GM18520 (cell line): ENCODE measurements around the gene USP17L5.
"Not testable (repeated sequence)": the region's sequence is repeated elsewhere in the genome, so short reads cannot be mapped to it uniquely, and the experiment has no call there.

Experiments
- ATAC-seq: cut with Tn5 transposase; IDR thresholded peaks from one replicate; pipeline ENCODE4 v1.9.1; 2021; ENCODE audit not compliant: unreplicated experiment

Gene USP17L5

GRCh38 chr4:9339103-9339502 lies at the start of gene USP17L5:
TSS of gene USP17L5 (plus strand) at chr4:9339403. CDS start at chr4:9339403, 0 bp downstream.
- ATAC-seq = not testable (repeated sequence)

GRCh38 chr4:9324191-9324590 lies 15.0 kb upstream of the USP17L5 start:
- ATAC-seq = not testable (repeated sequence)

DNA sequence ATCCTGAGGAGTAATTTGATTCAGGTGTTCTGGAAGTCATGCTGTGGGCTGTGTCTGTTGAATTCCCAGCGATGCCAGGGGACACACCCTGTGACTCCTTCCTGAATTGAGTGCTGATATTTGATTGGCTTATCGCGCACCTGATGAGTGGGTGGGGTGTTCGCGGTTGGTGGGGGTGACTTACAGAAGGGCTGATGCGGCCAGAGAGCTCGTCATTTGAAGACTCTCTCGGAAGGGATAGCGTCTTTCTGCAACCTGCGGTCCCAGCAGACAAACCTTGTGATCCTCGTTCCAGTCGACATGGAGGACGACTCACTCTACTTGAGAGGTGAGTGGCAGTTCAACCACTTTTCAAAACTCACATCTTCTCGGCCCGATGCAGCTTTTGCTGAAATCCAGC lies 14.3 kb upstream of the USP17L5 start, which contains the start of gene USP17L24:
USP17L24 (plus strand) TSS at position 301 of the 400 bp plus-strand sequence; CDS start at position 301, 0 bp downstream.
- not testable (repeated sequence) for ATAC-seq

DNA sequence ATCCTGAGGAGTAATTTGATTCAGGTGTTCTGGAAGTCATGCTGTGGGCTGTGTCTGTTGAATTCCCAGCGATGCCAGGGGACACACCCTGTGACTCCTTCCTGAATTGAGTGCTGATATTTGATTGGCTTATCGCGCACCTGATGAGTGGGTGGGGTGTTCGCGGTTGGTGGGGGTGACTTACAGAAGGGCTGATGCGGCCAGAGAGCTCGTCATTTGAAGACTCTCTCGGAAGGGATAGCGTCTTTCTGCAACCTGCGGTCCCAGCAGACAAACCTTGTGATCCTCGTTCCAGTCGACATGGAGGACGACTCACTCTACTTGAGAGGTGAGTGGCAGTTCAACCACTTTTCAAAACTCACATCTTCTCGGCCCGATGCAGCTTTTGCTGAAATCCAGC lies 9.6 kb upstream of the USP17L5 start, which contains the start of gene USP17L25:
USP17L25 (plus strand) TSS at position 301 of the 400 bp plus-strand sequence; CDS start at position 301, 0 bp downstream.
- not testable (repeated sequence) for ATAC-seq

- ATAC-seq = not testable (repeated sequence)
These were observed 4.8 kb upstream of the USP17L5 start, which contains the start of gene USP17L26 for GRCh38 chr4:9334358-9334757. TSS of gene USP17L26 (plus strand) at chr4:9334658. CDS start at chr4:9334658, 0 bp downstream.

- ATAC-seq = not testable (repeated sequence)
These were observed 4.6 kb downstream of the USP17L5 start, which contains the start of gene USP17L27 for GRCh38 chr4:9343848-9344247. TSS of gene USP17L27 (plus strand) at chr4:9344148. CDS start at chr4:9344148, 0 bp downstream.

- not testable (repeated sequence) for ATAC-seq
These were observed 9.4 kb downstream of the USP17L5 start, which contains the start of gene USP17L28 for GRCh38 chr4:9348593-9348992. TSS of gene USP17L28 (plus strand) at chr4:9348893. CDS start at chr4:9348893, 0 bp downstream.

- not testable (repeated sequence) for ATAC-seq
These were observed 11.7 kb downstream of the USP17L5 start for GRCh38 chr4:9350866-9351265.

DNA sequence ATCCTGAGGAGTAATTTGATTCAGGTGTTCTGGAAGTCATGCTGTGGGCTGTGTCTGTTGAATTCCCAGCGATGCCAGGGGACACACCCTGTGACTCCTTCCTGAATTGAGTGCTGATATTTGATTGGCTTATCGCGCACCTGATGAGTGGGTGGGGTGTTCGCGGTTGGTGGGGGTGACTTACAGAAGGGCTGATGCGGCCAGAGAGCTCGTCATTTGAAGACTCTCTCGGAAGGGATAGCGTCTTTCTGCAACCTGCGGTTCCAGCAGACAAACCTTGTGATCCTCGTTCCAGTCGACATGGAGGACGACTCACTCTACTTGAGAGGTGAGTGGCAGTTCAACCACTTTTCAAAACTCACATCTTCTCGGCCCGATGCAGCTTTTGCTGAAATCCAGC lies 14.1 kb downstream of the USP17L5 start, which contains the start of gene USP17L29:
USP17L29 (plus strand) TSS at position 301 of the 400 bp plus-strand sequence; CDS start at position 301, 0 bp downstream.
- not testable (repeated sequence) for ATAC-seq

- ATAC-seq = not testable (repeated sequence)
These were observed 23.6 kb downstream of the USP17L5 start, which contains the start of gene USP17L30 for GRCh38 chr4:9362829-9363228. TSS of gene USP17L30 (plus strand) at chr4:9363129. CDS start at chr4:9363129, 0 bp downstream.

DNA sequence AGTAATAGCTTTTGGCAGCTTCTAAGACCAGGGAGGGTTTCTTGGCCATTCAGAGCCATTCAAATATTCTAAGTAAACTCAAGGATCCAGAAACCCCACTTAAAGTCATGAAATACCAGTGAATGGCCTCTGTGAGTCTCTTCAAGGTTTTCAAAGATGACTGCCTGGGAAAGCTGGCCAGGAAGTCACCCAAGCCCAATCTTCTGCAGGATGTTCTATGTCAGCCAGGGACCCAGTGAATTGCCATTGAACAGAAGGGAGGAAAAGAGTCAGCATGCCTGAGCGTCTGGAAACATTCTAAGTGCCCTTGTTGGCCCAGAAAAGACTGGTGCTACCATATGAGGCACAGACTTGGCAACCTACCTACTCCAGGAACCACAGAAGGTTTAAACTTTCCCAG lies 40.7 kb downstream of the USP17L5 start:
- ATAC-seq = not testable (repeated sequence)

GRCh38 chr4:9381012-9381534 lies 41.9 kb downstream of the USP17L5 start:
- ATAC-seq = not testable (repeated sequence)

- no peak for ATAC-seq
These were observed 44.9 kb downstream of the USP17L5 start for GRCh38 chr4:9384126-9384525.

DNA sequence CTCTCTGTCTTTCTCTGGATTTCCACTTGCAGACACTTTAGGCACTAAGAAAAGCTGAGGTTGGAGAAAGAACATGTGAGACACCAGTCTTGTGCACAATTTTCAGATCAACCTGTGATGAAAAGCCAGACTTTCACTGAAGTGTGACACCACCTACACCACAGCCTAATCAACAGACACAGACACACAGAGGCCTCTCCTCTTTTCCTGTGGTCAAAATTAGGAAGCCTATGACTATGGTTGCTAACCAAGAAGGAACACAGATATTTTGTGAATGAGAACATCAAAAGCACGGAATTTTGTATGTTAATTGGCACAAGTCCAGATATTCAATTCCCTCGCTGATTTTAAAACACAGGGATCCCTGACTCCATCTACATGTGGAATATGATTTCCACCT lies 49.8 kb downstream of the USP17L5 start:
- ATAC-seq = not testable (repeated sequence)
